Stimulated activated naive CD8-positive, alpha-beta T cell treated with anti-CD3 and anti-CD28 coated beads, Interleukin-15, Interleukin-2, amounts not matched to agents 100 ng/mL and 50 ng/mL, for 24 hours (primary cell): ENCODE data around the gene DEFB114.
A peak's percentile ranks its signal among the peaks of the same experiment; 100 is the strongest.

Experiments
- H3K27ac Mint-ChIP-seq: one replicate; pipeline ENCODE4 v1.8.0; 2021; ENCODE audit warnings: mild to moderate bottlenecking, mixed read lengths
- H3K27me3 Mint-ChIP-seq: one replicate; pipeline ENCODE4 v1.8.0; 2021; ENCODE audit warnings: mixed read lengths
- H3K36me3 Mint-ChIP-seq: one replicate; pipeline ENCODE4 v1.8.0; 2021; ENCODE audit warnings: low read depth, mixed read lengths
- H3K4me1 Mint-ChIP-seq: one replicate; pipeline ENCODE4 v1.8.0; 2021; ENCODE audit warnings: low read depth, mixed read lengths
- H3K4me3 Mint-ChIP-seq: one replicate; pipeline ENCODE4 v1.8.0; 2021; ENCODE audit warnings: mild to moderate bottlenecking, mixed read lengths
- H3K9me3 Mint-ChIP-seq: one replicate; pipeline ENCODE4 v1.8.0; 2021; ENCODE audit warnings: mixed read lengths

Gene DEFB114, protein sequence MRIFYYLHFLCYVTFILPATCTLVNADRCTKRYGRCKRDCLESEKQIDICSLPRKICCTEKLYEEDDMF

DNA sequence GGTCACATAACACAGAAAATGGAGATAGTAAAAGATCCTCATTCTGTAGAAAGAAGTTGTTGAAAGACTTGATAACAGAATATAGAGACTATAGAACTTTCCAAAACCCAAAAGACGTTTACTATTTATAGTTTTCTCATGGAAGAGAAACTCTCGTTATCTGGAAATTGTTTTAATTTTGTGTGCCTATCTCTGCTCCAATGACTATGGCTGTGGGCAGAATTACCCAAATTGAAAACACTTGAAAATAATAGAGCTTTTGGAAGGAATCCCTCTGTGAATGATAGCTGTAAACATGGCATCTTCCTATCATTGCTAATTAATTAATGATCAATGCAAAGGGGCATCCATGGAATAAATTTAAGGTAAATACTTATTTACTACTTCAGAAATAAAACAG, at the start of gene DEFB114:
DEFB114 (minus strand) TSS at position 101 of the 400 bp plus-strand sequence; CDS start at position 42, 59 bp downstream.
- no peaks in the 10 kb centered on the region for H3K36me3 Mint-ChIP-seq
- H3K27ac Mint-ChIP-seq = no peak within 1 kb of the TSS
- no peaks in the 10 kb centered on the region for H3K9me3 Mint-ChIP-seq
- no peaks in the 10 kb centered on the region for H3K27me3 Mint-ChIP-seq
- no peak within 1 kb of the TSS for H3K4me3 Mint-ChIP-seq
- no peaks in the 10 kb centered on the region for H3K4me1 Mint-ChIP-seq

DNA sequence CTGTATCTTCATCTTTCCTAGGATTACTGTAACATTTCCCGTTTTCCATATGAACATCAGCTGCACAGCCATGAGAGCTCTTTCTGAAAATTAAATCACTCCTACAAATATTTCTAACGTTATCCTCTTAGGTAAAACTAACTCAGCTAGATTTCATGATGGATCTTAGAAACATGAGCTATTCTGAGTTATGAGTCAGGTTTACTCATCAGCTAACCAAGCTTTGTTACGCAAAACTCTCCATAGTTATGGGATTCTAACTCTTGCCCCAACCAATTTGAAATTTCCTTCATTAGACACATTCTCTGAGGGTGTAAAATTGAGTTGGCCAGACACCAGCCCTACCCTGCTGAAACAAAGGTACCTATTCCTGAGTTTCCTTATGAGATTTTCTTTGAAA, 43.9 kb upstream of the DEFB114 start:
- no peak overlapping the region for H3K4me3 Mint-ChIP-seq
- H3K9me3 Mint-ChIP-seq = no peaks in the 10 kb centered on the region
- no peaks in the 10 kb centered on the region for H3K36me3 Mint-ChIP-seq
- H3K27me3 Mint-ChIP-seq = no peaks in the 10 kb centered on the region
- no peak overlapping the region for H3K27ac Mint-ChIP-seq
- H3K4me1 Mint-ChIP-seq = no peaks in the 10 kb centered on the region

DNA sequence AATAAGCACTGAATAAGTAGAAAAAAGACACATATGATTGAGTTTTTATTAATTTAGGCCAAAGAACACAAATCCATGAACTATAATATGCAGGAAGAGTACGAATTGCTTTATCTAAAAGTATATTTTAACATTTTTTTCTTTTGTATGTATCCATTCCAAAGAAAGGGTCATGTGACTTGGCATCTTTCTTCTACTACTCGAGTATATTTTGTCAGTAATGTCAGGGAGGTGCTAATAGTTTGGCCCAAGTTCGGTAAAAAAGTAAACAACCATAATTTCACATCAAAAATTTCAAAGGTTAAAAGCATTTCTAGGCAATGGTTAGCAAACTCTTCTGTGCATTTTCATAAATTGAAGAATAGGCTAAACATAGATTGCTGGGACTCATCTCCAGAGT, 39.2 kb upstream of the DEFB114 start:
- Mint-ChIP-seq H3K4me3 (no peak overlapping the region), H3K4me1 (no peaks in the 10 kb centered on the region), H3K27me3 (no peaks in the 10 kb centered on the region), H3K36me3 (no peaks in the 10 kb centered on the region), H3K9me3 (no peaks in the 10 kb centered on the region), H3K27ac (no peak overlapping the region)

- H3K27ac Mint-ChIP-seq = no peak overlapping the region
- H3K4me3 Mint-ChIP-seq = no peak overlapping the region
- H3K9me3 Mint-ChIP-seq = no peaks in the 10 kb centered on the region
- H3K36me3 Mint-ChIP-seq = no peaks in the 10 kb centered on the region
- no peaks in the 10 kb centered on the region for H3K27me3 Mint-ChIP-seq
- no peaks in the 10 kb centered on the region for H3K4me1 Mint-ChIP-seq
Observed at GRCh38 chr6:49995278-49995677, 31.3 kb upstream of the DEFB114 start.

- Mint-ChIP-seq H3K36me3 (no peaks in the 10 kb centered on the region), H3K4me1 (no peaks in the 10 kb centered on the region), H3K4me3 (no peak overlapping the region), H3K27ac (no peak overlapping the region), H3K9me3 (no peaks in the 10 kb centered on the region), H3K27me3 (no peaks in the 10 kb centered on the region)
Observed at GRCh38 chr6:49988900-49989299, 24.9 kb upstream of the DEFB114 start.

DNA sequence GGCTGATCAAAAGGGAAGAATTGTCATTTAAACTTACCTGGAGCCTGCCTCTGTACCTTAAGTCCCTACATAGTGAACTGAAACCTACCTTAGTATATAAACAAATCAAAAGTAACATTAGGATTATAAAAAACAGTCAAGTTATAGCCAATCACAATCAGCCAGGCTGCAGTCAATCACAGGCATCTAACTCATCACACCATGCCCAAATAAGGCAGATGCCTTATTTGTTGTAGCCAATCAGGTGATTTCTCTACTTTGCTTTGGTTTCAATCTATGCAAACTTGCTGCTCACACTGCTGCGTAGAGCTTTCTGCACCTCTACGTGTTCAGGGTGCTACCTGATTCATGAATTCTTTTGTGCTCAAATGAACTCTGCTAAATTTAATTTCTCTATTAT, 23.8 kb upstream of the DEFB114 start:
- Mint-ChIP-seq H3K27me3 (no peaks in the 10 kb centered on the region), H3K27ac (no peak overlapping the region), H3K36me3 (no peaks in the 10 kb centered on the region), H3K4me1 (no peaks in the 10 kb centered on the region), H3K4me3 (no peak overlapping the region), H3K9me3 (no peaks in the 10 kb centered on the region)

DNA sequence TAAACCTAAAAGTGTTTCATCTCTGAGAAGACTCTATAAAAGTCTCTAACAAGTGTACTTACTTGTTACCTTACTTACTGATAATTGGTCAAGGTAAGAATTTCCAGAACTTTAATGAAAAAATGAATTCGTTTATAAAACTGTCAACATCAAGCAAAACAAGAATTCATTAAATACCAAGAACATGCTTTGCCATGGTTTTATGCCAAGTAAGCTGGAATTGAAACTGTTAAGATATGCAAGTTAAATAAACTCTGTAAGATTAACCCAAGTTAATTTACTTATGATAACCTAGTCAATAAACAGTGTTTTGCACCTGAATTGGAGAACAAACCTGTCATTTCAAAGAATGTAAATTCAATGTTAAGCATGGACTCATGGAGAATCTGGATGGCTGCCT, 22.6 kb upstream of the DEFB114 start:
- no peaks in the 10 kb centered on the region for H3K27me3 Mint-ChIP-seq
- H3K27ac Mint-ChIP-seq = no peak overlapping the region
- H3K4me1 Mint-ChIP-seq = no peaks in the 10 kb centered on the region

GRCh38 chr6:49982046-49982445, 18.1 kb upstream of the DEFB114 start:
- Mint-ChIP-seq H3K27ac (no peak overlapping the region), H3K9me3 (no peaks in the 10 kb centered on the region), H3K4me1 (no peaks in the 10 kb centered on the region)

More for the DNA sequence above, 22.6 kb upstream of the DEFB114 start:
- no peaks in the 10 kb centered on the region for H3K36me3 Mint-ChIP-seq
- no peaks in the 10 kb centered on the region for H3K9me3 Mint-ChIP-seq
- H3K4me3 Mint-ChIP-seq = no peak overlapping the region

DNA sequence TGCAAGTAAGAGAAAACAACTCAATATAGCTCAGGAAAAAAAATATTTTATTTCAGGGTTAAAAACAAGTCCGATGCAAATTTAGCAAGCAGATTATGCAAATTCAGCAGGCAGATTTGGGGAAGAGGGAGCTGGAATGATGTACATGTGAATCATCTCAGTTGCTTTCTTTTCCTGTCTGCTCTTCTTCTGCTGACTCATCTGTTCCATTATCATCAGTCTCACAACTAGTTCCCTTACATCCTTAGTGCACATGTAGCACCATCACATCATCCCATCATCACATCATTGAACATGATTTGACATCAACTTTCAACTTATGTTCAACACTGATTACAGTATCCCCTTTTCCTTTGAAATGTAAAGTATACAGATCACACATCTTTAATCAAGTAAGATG, 16.9 kb upstream of the DEFB114 start:
- H3K36me3 Mint-ChIP-seq = no peaks in the 10 kb centered on the region
- no peaks in the 10 kb centered on the region for H3K4me1 Mint-ChIP-seq
- no peaks in the 10 kb centered on the region for H3K9me3 Mint-ChIP-seq
- no peak overlapping the region for H3K4me3 Mint-ChIP-seq
- H3K27ac Mint-ChIP-seq = no peak overlapping the region
- no peaks in the 10 kb centered on the region for H3K27me3 Mint-ChIP-seq

More at GRCh38 chr6:49982046-49982445, 18.1 kb upstream of the DEFB114 start:
- Mint-ChIP-seq H3K36me3 (no peaks in the 10 kb centered on the region), H3K27me3 (no peaks in the 10 kb centered on the region), H3K4me3 (no peak overlapping the region)

DNA sequence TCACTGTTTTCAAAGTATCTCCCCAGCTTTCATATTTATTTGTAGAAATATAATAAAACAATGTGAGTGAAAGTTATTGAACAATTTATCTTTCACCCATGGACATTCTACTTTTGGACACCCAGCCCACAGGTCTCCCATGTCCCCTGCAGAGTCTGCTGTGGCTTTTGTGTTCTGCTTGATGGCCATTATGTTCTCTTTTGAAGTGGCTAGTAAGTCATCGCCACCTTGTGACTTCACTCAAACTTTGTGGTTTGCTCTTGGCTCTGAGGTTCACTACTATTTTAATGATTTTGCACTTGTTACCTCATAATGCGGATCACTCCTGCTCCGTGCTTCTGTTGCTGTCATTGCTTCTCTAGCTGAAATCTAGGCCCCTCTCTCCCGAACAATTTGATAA, 15.6 kb upstream of the DEFB114 start:
- Mint-ChIP-seq H3K36me3 (no peaks in the 10 kb centered on the region), H3K9me3 (no peaks in the 10 kb centered on the region), H3K4me1 (no peaks in the 10 kb centered on the region), H3K27me3 (no peaks in the 10 kb centered on the region), H3K4me3 (no peak overlapping the region), H3K27ac (no peak overlapping the region)

DNA sequence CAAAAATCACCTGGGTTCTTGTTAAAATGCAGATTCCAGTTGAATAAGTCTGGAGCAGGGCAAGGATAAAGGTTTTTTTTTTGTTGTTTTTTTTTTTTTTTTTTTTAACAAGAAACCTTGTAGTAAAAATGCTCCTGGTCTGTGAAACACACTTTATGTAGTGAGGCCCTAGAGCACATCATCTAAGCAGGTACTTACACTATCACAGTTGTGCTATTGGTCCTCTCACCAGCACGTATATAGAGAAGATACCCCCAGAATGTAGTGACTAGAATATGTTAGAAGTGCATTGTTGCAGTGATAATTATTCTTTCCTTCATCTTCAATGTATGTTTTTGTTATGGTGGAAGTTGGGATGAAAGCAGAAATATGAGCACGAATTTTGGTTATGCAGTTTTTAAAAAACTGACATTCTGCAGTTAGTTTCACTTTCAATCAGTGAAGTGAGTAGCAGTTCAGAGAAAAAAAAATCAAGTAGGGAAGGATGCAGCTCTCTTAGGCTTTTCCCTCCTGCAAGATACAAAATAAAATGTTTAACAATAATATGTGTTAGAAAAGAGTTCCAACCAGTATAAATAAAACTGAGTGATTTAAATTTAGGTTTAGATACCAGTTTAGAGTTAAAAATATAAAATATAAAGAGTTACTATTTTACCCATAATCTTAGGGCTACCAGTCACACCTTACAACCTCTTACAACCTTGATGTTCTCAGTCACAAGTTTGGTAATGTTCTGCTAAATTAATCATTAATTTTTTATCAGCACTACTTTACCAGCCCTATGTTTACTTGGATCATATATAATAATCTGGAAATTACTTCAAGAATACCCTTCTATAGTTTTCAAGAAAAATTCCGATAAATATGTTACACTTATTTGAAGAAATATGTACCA, 14.6 kb upstream of the DEFB114 start:
- H3K27me3 Mint-ChIP-seq = no peaks in the 10 kb centered on the region
- H3K9me3 Mint-ChIP-seq = no peaks in the 10 kb centered on the region
- H3K36me3 Mint-ChIP-seq = no peaks in the 10 kb centered on the region
- H3K4me1 Mint-ChIP-seq = no peaks in the 10 kb centered on the region
- H3K4me3 Mint-ChIP-seq = peak overlapping the region; percentile 25
- H3K27ac Mint-ChIP-seq = no peak overlapping the region

- H3K4me1 Mint-ChIP-seq = no peaks in the 10 kb centered on the region
- no peaks in the 10 kb centered on the region for H3K36me3 Mint-ChIP-seq
- H3K9me3 Mint-ChIP-seq = no peaks in the 10 kb centered on the region
- H3K27me3 Mint-ChIP-seq = no peaks in the 10 kb centered on the region
- no peak within 1 kb of the TSS for H3K27ac Mint-ChIP-seq
- H3K4me3 Mint-ChIP-seq = no peak within 1 kb of the TSS
Observed at GRCh38 chr6:49969605-49970004, 5.6 kb upstream of the DEFB114 start, which contains the start of gene DEFB113. DEFB113 (minus strand) TSS chr6:49969625; CDS start chr6:49969625, 0 bp downstream.

GRCh38 chr6:49966823-49967222, 2.9 kb upstream of the DEFB114 start:
- no peaks in the 10 kb centered on the region for H3K4me1 Mint-ChIP-seq
- no peaks in the 10 kb centered on the region for H3K27me3 Mint-ChIP-seq
- H3K9me3 Mint-ChIP-seq = no peaks in the 10 kb centered on the region
- H3K4me3 Mint-ChIP-seq = no peak overlapping the region
- H3K27ac Mint-ChIP-seq = no peak overlapping the region
- no peaks in the 10 kb centered on the region for H3K36me3 Mint-ChIP-seq

DNA sequence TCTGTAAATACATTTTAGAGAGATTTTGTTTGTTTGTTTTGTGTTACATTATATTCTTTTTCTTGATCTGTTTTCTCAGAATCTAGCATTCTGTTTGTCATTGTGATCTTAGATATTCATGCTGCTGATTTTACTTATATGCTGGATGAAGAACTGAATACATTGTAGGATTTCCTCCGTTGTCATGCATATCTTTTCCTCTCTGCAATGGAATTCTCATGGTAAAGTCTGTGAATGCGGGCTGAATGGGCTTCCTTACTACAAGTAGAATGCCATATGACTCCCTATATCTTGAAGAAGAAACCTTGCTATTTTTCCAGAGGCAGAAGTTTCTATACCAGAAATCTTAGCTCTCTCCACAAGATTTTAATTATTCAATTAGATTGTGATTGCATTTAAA, 2.4 kb upstream of the DEFB114 start:
- Mint-ChIP-seq H3K27me3 (no peaks in the 10 kb centered on the region), H3K9me3 (no peaks in the 10 kb centered on the region), H3K27ac (no peak overlapping the region), H3K4me3 (no peak overlapping the region), H3K36me3 (no peaks in the 10 kb centered on the region), H3K4me1 (no peaks in the 10 kb centered on the region)

DNA sequence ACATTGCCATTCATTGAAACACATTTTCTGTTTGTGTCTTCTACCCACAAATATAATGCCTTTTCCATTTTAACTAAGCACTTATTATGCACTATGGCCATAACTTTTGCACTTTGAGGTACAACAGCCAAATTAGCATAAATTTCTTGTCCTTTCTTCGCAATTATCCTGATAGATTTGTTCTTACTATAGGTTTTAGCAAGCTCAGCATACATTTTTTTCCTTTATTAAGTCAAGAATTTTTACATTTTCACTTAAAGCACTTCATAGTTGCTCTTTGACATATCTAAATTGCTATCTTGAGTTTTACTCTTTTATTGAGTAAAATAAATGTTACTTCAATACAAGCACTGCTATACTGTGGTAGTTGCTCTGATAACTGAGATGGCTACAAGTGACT, 5.8 kb downstream of the DEFB114 start:
- no peaks in the 10 kb centered on the region for H3K36me3 Mint-ChIP-seq
- H3K27ac Mint-ChIP-seq = no peak overlapping the region
- peaks cover 4% of the 10 kb centered on the region for H3K9me3 Mint-ChIP-seq
- H3K4me3 Mint-ChIP-seq = no peak overlapping the region
- H3K4me1 Mint-ChIP-seq = no peaks in the 10 kb centered on the region
- H3K27me3 Mint-ChIP-seq = no peaks in the 10 kb centered on the region

GRCh38 chr6:49955847-49956246, 8.1 kb downstream of the DEFB114 start:
- no peaks in the 10 kb centered on the region for H3K4me1 Mint-ChIP-seq
- H3K27me3 Mint-ChIP-seq = no peaks in the 10 kb centered on the region
- H3K27ac Mint-ChIP-seq = no peak overlapping the region
- H3K4me3 Mint-ChIP-seq = no peak overlapping the region
- no peaks in the 10 kb centered on the region for H3K36me3 Mint-ChIP-seq
- peaks cover 4% of the 10 kb centered on the region for H3K9me3 Mint-ChIP-seq
